Suppressor macrophage treated with lipopolysaccharide for 1 hour (primary cell): Measurements from ENCODE around the gene RHOV.

Source experiments
- DNase-seq, 3 donors: peaks; one replicate each; pipeline ENCODE4 v3.0.0-alpha.2; 2020 to 2022

The RHOV gene

GRCh38 chr15:40843885-40844695 is 29.9 kb downstream of the RHOV start, which contains the start of gene SPINT1:
Gene SPINT1 (plus strand): TSS chr15:40844048. CDS start chr15:40844555, 507 bp downstream.
- DNase-seq: peak; percentile 42 to 82 (median 58)

DNA sequence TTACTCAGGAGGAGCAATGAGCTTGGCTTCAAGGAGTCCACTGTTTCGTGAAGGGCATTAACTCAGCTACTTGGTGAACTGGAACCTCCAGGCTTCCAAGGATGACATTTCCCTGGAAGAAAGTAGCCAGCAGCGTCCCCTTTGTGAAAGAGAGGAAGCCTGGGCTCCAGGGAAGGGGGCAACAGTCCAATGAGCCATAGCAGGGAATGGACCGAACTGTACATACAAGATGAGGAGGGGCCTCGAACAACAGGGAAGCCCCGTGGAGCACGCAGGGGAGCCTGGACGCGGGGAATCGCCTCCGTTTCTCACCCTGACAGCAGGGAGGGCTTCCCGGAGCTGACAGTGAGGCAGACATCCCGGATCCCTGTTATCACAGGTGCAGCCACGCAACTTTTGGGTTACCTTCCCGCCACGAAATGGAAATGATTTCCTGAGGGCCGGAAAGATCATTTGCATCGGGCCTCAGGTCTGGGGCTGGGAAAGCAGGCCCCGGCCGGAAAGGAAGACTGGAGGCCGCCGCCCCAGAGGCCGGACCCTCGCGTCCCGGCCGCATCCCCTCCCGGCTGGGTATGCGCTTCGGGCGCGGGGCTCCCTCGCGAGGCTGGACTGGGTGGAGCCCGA is 30.7 kb downstream of the RHOV start:
- no peak for DNase-seq

GRCh38 chr15:40841741-40842140 is 32.3 kb downstream of the RHOV start:
- no peak for DNase-seq

GRCh38 chr15:40838756-40839155 is 35.3 kb downstream of the RHOV start:
- no peak for DNase-seq

GRCh38 chr15:40836020-40836419 is 38.0 kb downstream of the RHOV start:
- no peak for DNase-seq

GRCh38 chr15:40832903-40833302 is 41.1 kb downstream of the RHOV start:
- no peak for DNase-seq

GRCh38 chr15:40831861-40832260 is 42.2 kb downstream of the RHOV start:
- no peak for DNase-seq

DNA sequence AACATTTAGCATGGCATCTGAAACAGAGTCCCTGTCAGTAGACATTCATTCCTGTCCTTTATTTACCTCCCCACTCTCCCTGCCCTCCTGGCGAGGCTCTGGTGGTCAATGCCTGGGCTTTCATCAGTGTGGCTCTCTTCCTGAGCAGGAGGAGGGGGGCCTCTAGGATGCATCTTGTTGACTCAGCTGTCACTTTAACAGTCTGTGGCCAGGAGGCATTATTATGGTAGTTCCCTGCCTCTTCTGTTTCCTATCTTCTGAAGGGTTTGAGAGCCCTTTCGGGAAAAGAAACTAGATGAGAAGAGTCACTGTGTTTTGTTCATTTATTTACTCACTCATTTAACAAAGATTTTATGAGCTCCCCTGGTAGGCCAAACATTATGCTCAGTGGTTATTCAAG is 43.1 kb downstream of the RHOV start:
- no peak for DNase-seq

DNA sequence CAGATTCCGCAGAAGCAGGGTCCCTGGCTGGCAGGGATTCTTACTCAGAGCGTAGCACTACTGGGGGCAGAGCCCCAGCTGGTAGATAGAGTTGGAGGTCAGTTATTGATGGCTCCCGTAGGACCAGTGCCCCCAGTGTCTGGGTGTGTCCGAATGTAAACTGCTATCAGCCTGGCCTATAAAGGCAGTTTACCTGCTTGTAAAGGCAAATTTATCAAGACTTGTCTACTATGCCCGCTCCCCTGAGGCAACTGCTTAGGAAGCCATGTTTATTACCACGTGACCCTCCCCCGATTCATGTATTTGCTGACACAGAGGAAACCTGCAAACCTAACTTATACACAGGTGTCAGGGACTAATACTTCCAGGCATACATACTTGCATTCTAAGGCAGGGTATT is 44.9 kb downstream of the RHOV start:
- no peak for DNase-seq

DNA sequence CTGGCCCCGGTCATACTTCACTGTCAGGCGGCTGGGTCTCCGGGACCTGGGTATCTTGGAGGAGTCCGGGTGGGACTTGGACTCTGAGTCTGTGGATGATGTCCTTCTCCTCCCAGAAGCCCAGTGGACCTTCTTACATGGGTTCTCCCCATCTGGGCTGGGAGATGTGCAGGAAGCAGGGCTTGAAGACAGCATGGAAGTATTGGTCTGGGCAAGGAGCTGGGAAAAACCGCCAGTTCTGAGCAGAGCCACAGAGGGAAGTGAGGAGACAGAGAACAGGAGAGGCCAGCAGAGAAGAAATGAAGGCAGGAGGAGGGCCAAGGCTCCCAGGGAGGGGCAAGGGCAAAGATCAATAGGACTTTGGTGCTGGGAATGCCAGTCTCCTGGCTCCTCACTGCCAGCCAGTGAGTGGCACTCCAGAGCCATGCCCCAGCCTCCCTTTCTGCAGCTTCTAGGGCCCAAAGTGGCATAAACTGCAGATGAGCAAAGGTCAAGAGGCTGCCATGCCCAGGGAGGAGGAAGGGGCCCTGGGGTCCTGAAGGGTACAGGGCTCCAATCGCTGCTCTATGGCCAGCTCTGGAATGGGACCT is 45.5 kb downstream of the RHOV start, which contains the start of gene PPP1R14D:
TSS of gene PPP1R14D (minus strand) at position 262 of the 590 bp plus-strand sequence. CDS start at position 195, 67 bp downstream.
- DNase-seq: no peak

DNA sequence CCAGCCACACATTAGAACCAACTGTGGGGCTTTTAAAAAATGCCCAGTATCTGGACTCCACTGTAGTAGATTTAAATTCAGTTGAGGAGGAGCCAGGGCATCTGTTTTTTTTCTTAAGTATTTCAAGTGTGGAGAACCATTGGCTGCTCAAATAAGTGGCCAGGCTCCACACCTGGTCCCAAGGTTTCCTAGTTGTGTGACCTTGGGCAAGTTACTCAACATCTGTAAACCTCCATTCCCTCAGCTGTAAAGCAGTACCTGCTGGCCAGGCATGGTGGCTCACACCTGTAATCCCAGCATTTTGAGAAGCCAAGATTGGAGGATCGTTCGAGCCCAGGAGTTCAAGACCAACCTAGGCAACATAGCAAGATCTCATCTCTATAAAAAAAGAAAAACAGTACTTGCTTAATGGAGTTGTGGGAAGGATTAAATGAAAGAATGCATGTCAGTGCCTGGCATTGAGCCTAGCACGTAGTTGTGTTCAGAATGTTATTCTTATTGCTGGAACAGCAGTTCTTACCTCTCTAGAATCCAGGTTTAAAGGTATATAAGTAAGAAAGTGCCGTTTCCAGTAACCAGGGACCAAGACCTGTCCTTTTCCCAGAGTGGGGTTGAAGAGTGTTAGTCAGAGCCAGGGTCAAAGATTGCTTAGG is 47.5 kb downstream of the RHOV start:
- DNase-seq: no peak

GRCh38 chr15:40825661-40826422 is 48.2 kb downstream of the RHOV start:
- DNase-seq: no peak

DNA sequence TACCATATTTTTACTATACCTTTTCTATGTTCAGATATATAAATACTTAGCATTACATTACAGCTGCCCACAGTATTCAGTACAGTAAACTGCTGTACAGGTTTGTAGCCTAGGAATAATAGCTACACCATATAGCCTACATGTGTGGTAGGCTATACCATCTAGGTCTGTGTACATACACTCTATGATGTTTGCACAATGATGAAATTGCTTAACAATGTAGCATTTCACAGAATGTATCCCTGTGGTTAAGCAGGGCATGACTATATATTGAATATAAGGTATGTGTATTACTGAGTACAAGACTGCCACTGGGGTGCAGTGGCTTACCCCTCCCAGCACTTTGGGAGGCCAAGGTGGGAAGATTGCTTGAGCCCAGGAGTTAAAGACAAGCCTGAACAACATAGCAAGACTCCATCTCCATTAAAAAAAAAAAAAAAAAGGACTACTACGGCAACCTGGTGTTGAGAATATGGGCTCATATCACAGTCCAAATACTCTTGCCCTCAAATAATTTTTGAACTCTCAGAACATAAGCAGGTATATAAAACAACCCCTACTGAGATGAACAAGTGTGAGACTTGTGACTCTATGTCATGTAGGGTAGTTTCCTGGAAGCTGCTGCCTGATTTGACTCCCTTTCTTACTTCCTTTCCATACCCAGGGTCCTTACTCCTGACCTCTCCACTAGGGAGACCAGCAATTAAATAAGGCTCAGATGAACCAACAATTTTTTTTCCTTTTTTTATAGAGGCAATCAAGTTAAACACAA is 50.3 kb downstream of the RHOV start:
- DNase-seq: no peak
